Hippocampal formation (tissue), 2 donors: ENCODE results near the gene PLOD3.

Experiments
- DNase-seq, 2 donors: peaks; one replicate each; lab custom pipeline; 2025; lab: John Stamatoyannopoulos, UW

PLOD3 gene

GRCh38 chr7:101239191-101239950 is 22.0 kb upstream of the PLOD3 start:
- no peak for DNase-seq

- no peak for DNase-seq
Measured at GRCh38 chr7:101238226-101239182, 21.1 kb upstream of the PLOD3 start.

GRCh38 chr7:101237206-101238067 is 20.1 kb upstream of the PLOD3 start, which contains the start of gene CLDN15:
Gene CLDN15, minus strand, starts transcription at chr7:101237802. Its CDS starts 221 bp downstream, at chr7:101237581.
- peak in 1 of 2 donors; percentile 11 for DNase-seq

- no peak for DNase-seq
Measured at GRCh38 chr7:101236292-101236835, 19.0 kb upstream of the PLOD3 start.

GRCh38 chr7:101235522-101235921 is 18.1 kb upstream of the PLOD3 start:
- DNase-seq: no peak

GRCh38 chr7:101235050-101235449 is 17.7 kb upstream of the PLOD3 start:
- DNase-seq: no peak

- DNase-seq: no peak
Measured at GRCh38 chr7:101234636-101235035, 17.3 kb upstream of the PLOD3 start.

GRCh38 chr7:101233907-101234547 is 16.6 kb upstream of the PLOD3 start:
- no peak for DNase-seq

- DNase-seq: no peak
Measured at GRCh38 chr7:101232141-101232850, 14.9 kb upstream of the PLOD3 start.

- no peak for DNase-seq
Measured at GRCh38 chr7:101231644-101232043, 14.3 kb upstream of the PLOD3 start.

- DNase-seq: no peak
Measured at GRCh38 chr7:101226721-101227120, 9.3 kb upstream of the PLOD3 start.

- no peak for DNase-seq
Measured at GRCh38 chr7:101225650-101226049, 8.3 kb upstream of the PLOD3 start.

- DNase-seq: no peak
Measured at GRCh38 chr7:101223528-101223927, 6.1 kb upstream of the PLOD3 start.

GRCh38 chr7:101222275-101222830 is 5.0 kb upstream of the PLOD3 start:
- DNase-seq: no peak

- no peak for DNase-seq
Measured at GRCh38 chr7:101220295-101220694, 2.9 kb upstream of the PLOD3 start.

- no peak for DNase-seq
Measured at GRCh38 chr7:101218236-101219125, 1.1 kb upstream of the PLOD3 start.

- DNase-seq: no peak
Measured at GRCh38 chr7:101216860-101217387, 457 bp downstream of the PLOD3 start.

GRCh38 chr7:101216001-101216859 is 1.2 kb downstream of the PLOD3 start:
- DNase-seq: no peak
